Measurements from ENCODE around the gene HBA2.

DNA sequence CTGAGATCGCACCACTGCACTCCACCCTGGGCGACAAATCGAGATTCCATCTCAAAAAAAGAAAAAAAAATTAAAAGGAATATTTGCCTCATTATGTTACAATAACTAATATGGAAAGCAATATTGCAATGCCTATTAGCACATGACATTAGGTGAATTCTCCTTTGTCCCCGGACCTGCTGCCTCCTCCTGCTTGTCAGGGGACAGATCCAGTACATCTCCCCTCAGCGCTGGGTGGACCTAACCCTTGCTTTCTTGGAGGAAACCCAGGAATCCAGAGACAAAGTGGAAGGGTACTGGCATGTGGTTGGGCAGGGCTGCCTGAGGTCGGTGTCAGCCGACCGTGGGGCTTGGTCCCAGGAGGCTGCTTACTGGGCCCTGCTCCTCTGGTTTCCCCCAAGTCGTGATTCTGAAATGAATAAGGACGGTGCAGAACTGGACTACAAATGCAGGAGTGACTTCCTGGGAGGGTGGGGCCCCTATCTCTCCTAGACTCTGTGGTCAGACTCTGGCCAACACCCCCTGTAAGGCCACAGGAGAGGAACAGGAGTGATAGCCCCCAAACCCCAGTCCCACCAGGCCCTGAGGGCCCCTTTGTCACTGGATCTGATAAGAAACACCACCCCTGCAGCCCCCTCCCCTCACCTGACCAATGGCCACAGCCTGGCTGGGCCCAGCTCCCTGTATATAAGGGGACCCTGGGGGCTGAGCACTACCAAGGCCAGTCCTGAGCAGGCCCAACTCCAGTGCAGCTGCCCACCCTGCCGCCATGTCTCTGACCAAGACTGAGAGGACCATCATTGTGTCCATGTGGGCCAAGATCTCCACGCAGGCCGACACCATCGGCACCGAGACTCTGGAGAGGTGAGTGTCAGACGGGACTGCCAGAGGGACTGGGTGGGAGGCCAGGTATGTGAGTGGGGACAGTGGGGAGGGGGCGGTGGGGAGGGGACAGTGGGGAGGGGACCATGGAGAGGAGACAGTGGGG, 20.2 kb upstream of the HBA2 start, which contains the start of gene HBZ:
- TF ChIP-seq, protein P1, sequence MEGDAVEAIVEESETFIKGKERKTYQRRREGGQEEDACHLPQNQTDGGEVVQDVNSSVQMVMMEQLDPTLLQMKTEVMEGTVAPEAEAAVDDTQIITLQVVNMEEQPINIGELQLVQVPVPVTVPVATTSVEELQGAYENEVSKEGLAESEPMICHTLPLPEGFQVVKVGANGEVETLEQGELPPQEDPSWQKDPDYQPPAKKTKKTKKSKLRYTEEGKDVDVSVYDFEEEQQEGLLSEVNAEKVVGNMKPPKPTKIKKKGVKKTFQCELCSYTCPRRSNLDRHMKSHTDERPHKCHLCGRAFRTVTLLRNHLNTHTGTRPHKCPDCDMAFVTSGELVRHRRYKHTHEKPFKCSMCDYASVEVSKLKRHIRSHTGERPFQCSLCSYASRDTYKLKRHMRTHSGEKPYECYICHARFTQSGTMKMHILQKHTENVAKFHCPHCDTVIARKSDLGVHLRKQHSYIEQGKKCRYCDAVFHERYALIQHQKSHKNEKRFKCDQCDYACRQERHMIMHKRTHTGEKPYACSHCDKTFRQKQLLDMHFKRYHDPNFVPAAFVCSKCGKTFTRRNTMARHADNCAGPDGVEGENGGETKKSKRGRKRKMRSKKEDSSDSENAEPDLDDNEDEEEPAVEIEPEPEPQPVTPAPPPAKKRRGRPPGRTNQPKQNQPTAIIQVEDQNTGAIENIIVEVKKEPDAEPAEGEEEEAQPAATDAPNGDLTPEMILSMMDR (conservative IDR thresholded peaks at IDR 0.05; ENCODE audit: low read depth in 2 of 2): no peak
- TF ChIP-seq EZH2 (IDR thresholded peaks at IDR 0.05; ENCODE audit: low read depth, unreplicated experiment) (no peak), POLR2AphosphoS5 (IDR thresholded peaks at IDR 0.05; ENCODE audit: low read depth) (no peak), CREB1 (CRISPR knock-in tag; IDR thresholded peaks at IDR 0.05; ENCODE audit: low read depth) (no peak), ETS1 (IDR thresholded peaks at IDR 0.05) (no peak), JUNB (IDR thresholded peaks at IDR 0.05; ENCODE audit: unreplicated experiment) (no peak), EZH2phosphoT487 (IDR thresholded peaks at IDR 0.05; ENCODE audit: unreplicated experiment) (no peak), ZNF462 (CRISPR knock-in tag; IDR thresholded peaks at IDR 0.05) (no peak), ZNF114 (CRISPR knock-in tag; IDR thresholded peaks at IDR 0.05) (no peak), STAT1 (IDR thresholded peaks at IDR 0.05; ENCODE audit: unreplicated experiment) (no peak), ZNF331 (CRISPR knock-in tag; IDR thresholded peaks at IDR 0.05; ENCODE audit: low read depth) (no peak)
- TF ChIP-seq, protein P2, sequence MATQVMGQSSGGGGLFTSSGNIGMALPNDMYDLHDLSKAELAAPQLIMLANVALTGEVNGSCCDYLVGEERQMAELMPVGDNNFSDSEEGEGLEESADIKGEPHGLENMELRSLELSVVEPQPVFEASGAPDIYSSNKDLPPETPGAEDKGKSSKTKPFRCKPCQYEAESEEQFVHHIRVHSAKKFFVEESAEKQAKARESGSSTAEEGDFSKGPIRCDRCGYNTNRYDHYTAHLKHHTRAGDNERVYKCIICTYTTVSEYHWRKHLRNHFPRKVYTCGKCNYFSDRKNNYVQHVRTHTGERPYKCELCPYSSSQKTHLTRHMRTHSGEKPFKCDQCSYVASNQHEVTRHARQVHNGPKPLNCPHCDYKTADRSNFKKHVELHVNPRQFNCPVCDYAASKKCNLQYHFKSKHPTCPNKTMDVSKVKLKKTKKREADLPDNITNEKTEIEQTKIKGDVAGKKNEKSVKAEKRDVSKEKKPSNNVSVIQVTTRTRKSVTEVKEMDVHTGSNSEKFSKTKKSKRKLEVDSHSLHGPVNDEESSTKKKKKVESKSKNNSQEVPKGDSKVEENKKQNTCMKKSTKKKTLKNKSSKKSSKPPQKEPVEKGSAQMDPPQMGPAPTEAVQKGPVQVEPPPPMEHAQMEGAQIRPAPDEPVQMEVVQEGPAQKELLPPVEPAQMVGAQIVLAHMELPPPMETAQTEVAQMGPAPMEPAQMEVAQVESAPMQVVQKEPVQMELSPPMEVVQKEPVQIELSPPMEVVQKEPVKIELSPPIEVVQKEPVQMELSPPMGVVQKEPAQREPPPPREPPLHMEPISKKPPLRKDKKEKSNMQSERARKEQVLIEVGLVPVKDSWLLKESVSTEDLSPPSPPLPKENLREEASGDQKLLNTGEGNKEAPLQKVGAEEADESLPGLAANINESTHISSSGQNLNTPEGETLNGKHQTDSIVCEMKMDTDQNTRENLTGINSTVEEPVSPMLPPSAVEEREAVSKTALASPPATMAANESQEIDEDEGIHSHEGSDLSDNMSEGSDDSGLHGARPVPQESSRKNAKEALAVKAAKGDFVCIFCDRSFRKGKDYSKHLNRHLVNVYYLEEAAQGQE (IDR thresholded peaks at IDR 0.05; ENCODE audit: unreplicated experiment): no peak
